ENCODE results near the gene HOXA5.

DNA sequence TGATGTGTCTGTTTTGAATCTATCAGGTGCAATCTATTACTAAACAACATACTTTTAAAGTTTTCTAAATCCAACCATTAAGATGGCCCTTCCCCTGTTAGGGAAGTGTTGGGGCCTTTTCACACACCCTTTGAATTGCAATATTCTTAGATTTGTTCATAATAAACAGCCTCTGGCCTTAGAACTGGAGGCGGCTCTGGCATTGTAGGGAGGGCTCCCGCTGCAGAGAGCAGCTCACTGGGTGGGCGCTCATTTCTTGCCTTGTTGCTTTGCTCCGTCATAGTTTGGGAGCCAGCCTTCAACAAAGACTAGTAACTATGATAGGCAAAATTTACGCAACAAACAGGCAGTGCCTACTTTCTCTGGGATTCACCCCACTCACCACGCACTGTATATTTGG, 34.9 kb upstream of the HOXA5 start:
- TF ChIP-seq CTCF (IDR thresholded peaks at IDR 0.05) (no peak), POLR2A (IDR thresholded peaks at IDR 0.05) (no peak)
